Fibroblast of villous mesenchyme (primary cell): Measurements from ENCODE around the gene TMEM74B. TPM values are rescaled to one million over a fixed set of nuclear protein-coding genes. Genes with fewer than 3 reads are reported as not detected.

ENCODE experiments used
- DNase-seq: peaks from one replicate; pipeline ENCODE4 v3.0.0-alpha.2; 2010; ENCODE audit warnings: low read depth
- H3K4me3 ChIP-seq: 2 replicates; pipeline ENCODE4 v1.5.1; 2011; ENCODE audit warnings: low read depth, mild to moderate bottlenecking, low read length
- total RNA-seq: library from RNA; depleted of rRNA; stranded (reverse); fragments of >200 nt; gene quantifications from 2 replicates; pipeline ENCODE4 v1.2.3, GENCODE V29; 2012
- TF ChIP-seq, protein P1 (sequence below): IDR thresholded peaks from 2 replicates; pipeline ENCODE4 v1.5.1; 2012; ENCODE audit warnings: low read depth, mild to moderate bottlenecking, low read length; ENCODE audit not compliant: insufficient read depth

TMEM74B gene
- total RNA-seq, 1 donor = not detected

GRCh38 chr20:1204113-1204512 lies 19.3 kb upstream of the TMEM74B start:
- TF ChIP-seq, protein P1, sequence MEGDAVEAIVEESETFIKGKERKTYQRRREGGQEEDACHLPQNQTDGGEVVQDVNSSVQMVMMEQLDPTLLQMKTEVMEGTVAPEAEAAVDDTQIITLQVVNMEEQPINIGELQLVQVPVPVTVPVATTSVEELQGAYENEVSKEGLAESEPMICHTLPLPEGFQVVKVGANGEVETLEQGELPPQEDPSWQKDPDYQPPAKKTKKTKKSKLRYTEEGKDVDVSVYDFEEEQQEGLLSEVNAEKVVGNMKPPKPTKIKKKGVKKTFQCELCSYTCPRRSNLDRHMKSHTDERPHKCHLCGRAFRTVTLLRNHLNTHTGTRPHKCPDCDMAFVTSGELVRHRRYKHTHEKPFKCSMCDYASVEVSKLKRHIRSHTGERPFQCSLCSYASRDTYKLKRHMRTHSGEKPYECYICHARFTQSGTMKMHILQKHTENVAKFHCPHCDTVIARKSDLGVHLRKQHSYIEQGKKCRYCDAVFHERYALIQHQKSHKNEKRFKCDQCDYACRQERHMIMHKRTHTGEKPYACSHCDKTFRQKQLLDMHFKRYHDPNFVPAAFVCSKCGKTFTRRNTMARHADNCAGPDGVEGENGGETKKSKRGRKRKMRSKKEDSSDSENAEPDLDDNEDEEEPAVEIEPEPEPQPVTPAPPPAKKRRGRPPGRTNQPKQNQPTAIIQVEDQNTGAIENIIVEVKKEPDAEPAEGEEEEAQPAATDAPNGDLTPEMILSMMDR = no peak
- H3K4me3 ChIP-seq = no peak overlapping the region
- DNase-seq = no peak

GRCh38 chr20:1203630-1204029 lies 18.8 kb upstream of the TMEM74B start:
- H3K4me3 ChIP-seq = no peak overlapping the region
- TF ChIP-seq, protein P1 = no peak
- no peak for DNase-seq

GRCh38 chr20:1202762-1203504 lies 18.2 kb upstream of the TMEM74B start, which contains the start of gene C20orf202:
Gene C20orf202, plus strand, starts transcription at chr20:1203454. Its CDS starts 132 bp downstream, at chr20:1203586.
- TF ChIP-seq, protein P1 = no peak
- DNase-seq = no peak
- no peak within 1 kb of the TSS for H3K4me3 ChIP-seq

GRCh38 chr20:1199964-1200363 lies 15.2 kb upstream of the TMEM74B start:
- TF ChIP-seq, protein P1 = no peak
- no peak for DNase-seq
- no peak overlapping the region for H3K4me3 ChIP-seq

DNA sequence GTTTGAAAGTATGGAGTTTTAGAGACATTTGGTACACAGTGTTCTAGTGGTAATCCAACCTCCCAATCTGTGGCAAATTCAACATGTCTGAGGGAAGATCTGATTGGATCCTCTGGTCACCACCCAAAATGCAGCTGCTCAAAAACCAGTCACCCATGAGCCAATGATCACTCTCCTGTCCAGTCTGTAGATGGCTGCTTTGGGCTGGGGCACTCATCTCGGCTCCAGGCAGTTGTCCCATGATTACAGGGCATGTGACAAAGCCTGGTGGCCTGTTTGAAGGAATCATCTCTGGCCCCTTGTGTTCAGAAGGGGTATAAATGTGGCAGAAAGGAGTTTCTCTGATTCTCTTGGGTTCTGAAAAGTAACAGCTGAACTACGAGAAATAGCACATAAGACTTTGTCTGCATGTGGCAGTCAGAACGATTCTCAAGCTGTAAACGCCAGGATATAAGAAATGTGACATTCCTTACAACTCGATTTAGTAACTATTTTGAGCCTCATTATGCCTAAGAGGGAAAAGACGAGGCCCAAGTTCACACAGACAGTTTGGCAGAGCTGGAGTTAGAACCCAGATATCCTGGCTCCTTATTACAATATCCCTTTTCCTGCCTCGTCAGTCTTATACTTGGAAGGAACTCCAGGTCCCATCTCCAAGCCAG lies 14.6 kb upstream of the TMEM74B start:
- TF ChIP-seq, protein P1 = no peak
- no peak for DNase-seq
- H3K4me3 ChIP-seq = no peak overlapping the region

DNA sequence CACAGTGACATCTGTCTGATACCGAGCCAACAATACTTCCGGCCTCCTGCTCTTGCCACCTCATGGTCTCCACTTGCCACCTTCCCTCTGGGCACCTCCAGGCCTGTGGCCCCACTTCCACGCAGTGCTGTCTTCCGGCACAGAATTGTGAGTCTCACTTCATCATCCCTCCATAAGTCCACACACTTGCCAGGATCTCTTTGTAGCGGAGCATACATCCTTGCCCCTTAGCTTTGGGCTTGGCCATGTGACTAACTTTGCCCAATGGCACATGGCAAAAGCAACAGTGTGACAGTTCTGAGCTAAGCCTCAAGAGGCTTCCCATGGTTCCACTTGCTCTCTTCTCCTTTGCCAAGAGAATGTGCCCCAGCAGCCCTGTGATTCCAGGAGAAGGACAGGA lies 14.0 kb upstream of the TMEM74B start:
- DNase-seq = no peak
- TF ChIP-seq, protein P1 = no peak
- H3K4me3 ChIP-seq = no peak overlapping the region
